T47D (cell line): ENCODE data around the gene PCDHA10.
"Not testable (repeated sequence)": the region's sequence is repeated elsewhere in the genome, so short reads cannot be mapped to it uniquely, and the experiment has no call there.

Experiments used
- DNase-seq, 2 experiments: peaks; one replicate each; pipeline versions ENCODE4 v3.0.0 to v3.0.0-alpha.2; 2011 to 2012; ENCODE audit warnings: low read depth in 1 of 2, low spot score in 1 of 2
- JUND ChIP-seq: IDR thresholded peaks from 2 replicates; pipeline ENCODE4 v1.6.1; 2012; ENCODE audit warnings: low read depth
- in situ Hi-C: cut with HindIII; loops from 2 replicates; pipeline ENCODE4 v1.10.0; 2016; ENCODE audit warnings: low sequenced_read_pairs, low pct_unique_long_range_greater_than_20kb

The PCDHA10 gene

GRCh38 chr5:140857177-140857986 lies 1.7 kb downstream of the PCDHA10 start:
- in situ Hi-C loops: no loop called here
- DNase-seq: no peak
- TF ChIP-seq JUND: no peak

- no peak for TF ChIP-seq JUND
- in situ Hi-C loops: no loop called here
- DNase-seq: no peak
Observed at GRCh38 chr5:140857987-140858240, 2.2 kb downstream of the PCDHA10 start.

- TF ChIP-seq JUND: no peak
Observed at GRCh38 chr5:140862441-140863295, 7.0 kb downstream of the PCDHA10 start.

GRCh38 chr5:140868721-140869554 lies 13.2 kb downstream of the PCDHA10 start, which contains the start of gene PCDHA11:
Gene PCDHA11 (plus strand): TSS chr5:140868957. CDS start chr5:140869104, 147 bp downstream.
- TF ChIP-seq JUND: no peak
- peak; percentile 87 to 88 for DNase-seq
- in situ Hi-C loops: no loop called here

More at GRCh38 chr5:140862441-140863295, 7.0 kb downstream of the PCDHA10 start:
- no peak for DNase-seq
- in situ Hi-C loops: no loop called here

GRCh38 chr5:140869555-140869886 lies 13.8 kb downstream of the PCDHA10 start:
- TF ChIP-seq JUND: no peak
- DNase-seq: peak in 1 of 2 experiments; percentile 89
- in situ Hi-C loops: no loop called here

- in situ Hi-C loops: no loop called here
- TF ChIP-seq JUND: no peak
- no peak for DNase-seq
Observed at GRCh38 chr5:140870221-140871201, 14.8 kb downstream of the PCDHA10 start.

GRCh38 chr5:140875085-140876065 lies 19.7 kb downstream of the PCDHA10 start, which contains the start of gene PCDHA12:
Gene PCDHA12 (plus strand): TSS chr5:140875308. CDS start chr5:140875473, 165 bp downstream.
- in situ Hi-C loops: no loop called here
- TF ChIP-seq JUND: no peak
- peak in 1 of 2 experiments; percentile 18 for DNase-seq

GRCh38 chr5:140876541-140877261 lies 21.0 kb downstream of the PCDHA10 start:
- DNase-seq, in situ Hi-C loops: not testable (repeated sequence)

GRCh38 chr5:140877262-140877581 lies 21.5 kb downstream of the PCDHA10 start:
- no peak for DNase-seq
- no peak for TF ChIP-seq JUND
- in situ Hi-C loops: no loop called here
